ENCODE measurements around the gene PIANP. TPM values are rescaled to one million over a fixed set of nuclear protein-coding genes. Genes with fewer than 3 reads are reported as not detected.

The PIANP gene
- total RNA-seq, 1 donor from 2014 or later = 0.18 TPM

- Histone ChIP-seq H3K27me3 (ENCODE audit: low read depth) (peaks cover 71% of the 10 kb centered on the region), H3K4me3 (peak overlapping the region; percentile 46), H3K27ac (no peak overlapping the region), H3K4me1 (peaks cover 11% of the 10 kb centered on the region), H3K36me3 (no peaks in the 10 kb centered on the region), H3K9me3 (no peaks in the 10 kb centered on the region)
- ATAC-seq (no peak), DNase-seq (no peak)
- intact Hi-C loops (cut with DNase I) = no loop called here
- TF ChIP-seq CTCF (IDR thresholded peaks at IDR 0.05) = no peak
These were observed 1.2 kb downstream of the PIANP start for GRCh38 chr12:6699259-6699988.

- intact Hi-C loops (cut with DNase I) = no loop called here
- no peaks in the 10 kb centered on the region for H3K9me3 ChIP-seq
- H3K4me3 ChIP-seq = no peak overlapping the region
- no peaks in the 10 kb centered on the region for H3K36me3 ChIP-seq
- DNase-seq = no peak
- peaks cover 11% of the 10 kb centered on the region for H3K4me1 ChIP-seq
- H3K27me3 ChIP-seq (ENCODE audit: low read depth) = peaks cover 61% of the 10 kb centered on the region
- no peak overlapping the region for H3K27ac ChIP-seq
- no peak for ATAC-seq
- TF ChIP-seq CTCF (IDR thresholded peaks at IDR 0.05) = no peak
These were observed 2.1 kb downstream of the PIANP start for GRCh38 chr12:6698352-6699046.

DNA sequence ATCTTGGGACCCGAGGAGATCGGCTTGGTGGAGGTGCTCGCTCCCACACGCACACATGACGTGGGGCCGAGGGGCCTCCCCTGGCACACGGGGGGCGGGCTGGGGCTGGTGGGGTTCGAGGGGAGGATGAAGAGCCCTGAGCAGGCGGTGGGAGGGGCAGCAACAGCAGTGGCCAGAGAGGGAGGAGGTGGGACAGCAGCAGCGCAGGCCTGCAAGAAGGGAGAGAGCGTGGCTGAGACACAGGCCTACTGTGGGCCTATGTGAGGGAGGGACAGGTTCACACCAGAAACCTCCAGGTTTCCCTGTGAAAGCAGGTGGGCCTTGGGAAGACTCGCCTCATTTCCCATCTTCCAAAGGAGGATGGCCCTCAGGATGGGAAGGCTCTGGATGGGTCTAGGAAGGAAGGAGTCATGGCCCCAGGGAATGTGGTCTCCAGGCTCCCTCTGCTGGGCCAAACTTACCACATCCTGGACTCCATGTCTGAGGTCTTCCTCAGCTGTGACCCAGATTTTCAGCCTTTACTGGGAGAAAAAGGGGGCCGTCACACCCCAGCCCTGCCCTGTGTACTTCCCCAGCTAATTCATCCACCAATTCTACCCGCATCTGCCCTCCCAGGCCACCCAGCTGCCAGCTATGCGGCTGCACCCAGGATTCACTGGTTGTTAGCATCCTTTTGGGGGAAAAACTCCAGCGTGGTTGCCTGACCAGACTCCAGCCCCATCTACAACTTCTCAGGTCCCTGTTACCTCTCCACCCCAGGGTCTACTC, 2.8 kb downstream of the PIANP start:
- DNase-seq (no peak), ATAC-seq (no peak)
- peaks cover 54% of the 10 kb centered on the region for H3K27me3 ChIP-seq (ENCODE audit: low read depth)

DNA sequence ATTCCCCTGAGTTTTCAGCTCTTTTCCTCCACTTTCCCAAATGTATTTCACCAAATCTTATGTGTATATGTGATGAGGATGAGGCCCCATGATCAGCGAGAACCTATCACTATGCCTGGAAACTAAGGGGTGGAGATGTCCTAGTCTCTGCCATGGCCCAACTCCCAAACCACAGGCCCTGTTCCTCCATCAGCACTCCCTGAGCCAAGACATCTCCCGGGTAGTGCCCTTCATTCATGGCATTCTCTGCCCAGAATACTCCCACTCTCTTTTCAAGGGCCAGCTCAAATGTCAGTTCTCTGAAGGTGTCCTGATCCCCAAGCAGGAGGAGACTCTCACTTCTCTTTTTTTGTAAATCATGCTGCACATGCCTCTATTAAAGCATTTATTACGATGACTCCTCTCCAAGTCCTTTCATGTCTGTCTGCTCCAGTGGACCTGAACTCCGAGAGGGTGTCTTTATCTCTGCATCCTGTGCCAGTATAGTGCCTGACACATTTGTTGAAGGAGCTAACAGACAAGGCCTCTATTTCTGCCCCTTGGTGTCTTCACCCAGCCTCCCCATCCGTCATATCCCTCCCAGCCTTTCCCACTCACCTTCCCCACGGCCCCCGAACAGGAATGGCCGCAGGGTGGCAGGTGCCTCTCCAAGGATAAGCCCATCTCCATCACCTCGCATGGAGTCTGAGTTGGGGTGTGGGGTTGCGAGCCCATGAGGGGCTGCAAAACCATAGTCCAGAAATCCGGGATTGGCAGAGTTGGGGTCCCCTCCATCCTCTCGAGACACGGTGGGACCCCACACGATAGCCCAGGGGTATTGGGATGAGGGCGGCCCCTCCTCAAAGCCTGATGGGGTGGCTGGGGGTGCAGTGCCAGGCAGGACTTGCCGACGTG, 3.7 kb downstream of the PIANP start:
- no peak for TF ChIP-seq CTCF (IDR thresholded peaks at IDR 0.05)
- peaks cover 12% of the 10 kb centered on the region for H3K4me1 ChIP-seq
- H3K36me3 ChIP-seq = no peaks in the 10 kb centered on the region
- intact Hi-C loops (cut with DNase I) = no loop called here
- no peak for ATAC-seq
- no peak overlapping the region for H3K4me3 ChIP-seq
- H3K27ac ChIP-seq = no peak overlapping the region
- H3K9me3 ChIP-seq = no peaks in the 10 kb centered on the region
- peaks cover 46% of the 10 kb centered on the region for H3K27me3 ChIP-seq (ENCODE audit: low read depth)
- DNase-seq = no peak

More for the DNA sequence above, 2.8 kb downstream of the PIANP start:
- Histone ChIP-seq H3K9me3 (no peaks in the 10 kb centered on the region), H3K4me3 (no peak overlapping the region), H3K4me1 (peaks cover 11% of the 10 kb centered on the region), H3K27ac (no peak overlapping the region), H3K36me3 (no peaks in the 10 kb centered on the region)
- TF ChIP-seq CTCF (IDR thresholded peaks at IDR 0.05) = peak; percentile 25
- intact Hi-C loops (cut with DNase I) = no loop called here

Measured in lower lobe of right lung (tissue), 2 donors.